GM19468 (cell line): Measurements from ENCODE around the gene CPT1A.
A peak's percentile ranks its signal among the peaks of the same experiment; 100 is the strongest.

Experiments
- ATAC-seq: cut with Tn5 transposase; IDR thresholded peaks from one replicate; pipeline ENCODE4 v1.9.1; 2021; ENCODE audit warnings: mild to moderate bottlenecking, moderate library complexity, moderate number of reproducible peaks; ENCODE audit not compliant: unreplicated experiment; ENCODE audit errors: extremely low read depth

Gene CPT1A

DNA sequence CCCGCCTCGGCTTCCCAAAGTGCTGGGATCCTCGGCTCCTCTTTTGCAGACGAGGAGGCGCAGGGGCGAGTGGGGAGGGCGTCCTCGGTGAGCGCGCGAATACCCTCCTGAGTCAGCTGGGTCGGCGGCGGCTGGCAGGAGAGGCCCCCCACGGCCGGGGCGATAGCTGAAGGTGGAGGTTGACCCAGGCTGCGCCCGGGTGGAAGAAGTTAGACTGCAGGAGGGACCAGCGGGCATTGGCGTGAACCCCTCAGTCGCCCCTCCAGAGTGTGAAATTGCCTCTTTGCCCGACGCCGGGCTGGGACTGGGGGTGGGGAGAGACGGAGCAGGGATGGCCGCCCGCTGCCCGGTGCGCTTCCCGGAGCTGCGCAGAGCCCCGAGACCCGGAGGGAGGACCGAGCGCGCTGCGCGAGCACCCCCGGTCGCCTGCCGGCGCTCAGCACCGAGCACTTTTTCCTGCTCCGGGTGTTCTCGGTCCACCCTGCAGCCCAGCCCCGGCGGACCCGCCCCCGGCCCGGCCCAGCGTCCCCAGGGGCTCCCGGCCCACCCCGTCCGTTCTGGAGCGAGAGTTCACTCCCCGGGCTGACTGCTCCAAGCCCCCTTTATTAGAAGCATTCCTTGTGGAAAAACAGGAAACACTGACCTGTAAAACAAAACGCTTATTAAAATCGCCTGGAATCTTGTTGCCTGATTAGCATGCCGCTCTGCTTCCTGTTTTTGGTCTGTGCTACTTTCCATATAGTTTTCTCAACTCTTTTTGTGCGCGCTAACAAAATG is 13.7 kb upstream of the CPT1A start:
- no peak for ATAC-seq

DNA sequence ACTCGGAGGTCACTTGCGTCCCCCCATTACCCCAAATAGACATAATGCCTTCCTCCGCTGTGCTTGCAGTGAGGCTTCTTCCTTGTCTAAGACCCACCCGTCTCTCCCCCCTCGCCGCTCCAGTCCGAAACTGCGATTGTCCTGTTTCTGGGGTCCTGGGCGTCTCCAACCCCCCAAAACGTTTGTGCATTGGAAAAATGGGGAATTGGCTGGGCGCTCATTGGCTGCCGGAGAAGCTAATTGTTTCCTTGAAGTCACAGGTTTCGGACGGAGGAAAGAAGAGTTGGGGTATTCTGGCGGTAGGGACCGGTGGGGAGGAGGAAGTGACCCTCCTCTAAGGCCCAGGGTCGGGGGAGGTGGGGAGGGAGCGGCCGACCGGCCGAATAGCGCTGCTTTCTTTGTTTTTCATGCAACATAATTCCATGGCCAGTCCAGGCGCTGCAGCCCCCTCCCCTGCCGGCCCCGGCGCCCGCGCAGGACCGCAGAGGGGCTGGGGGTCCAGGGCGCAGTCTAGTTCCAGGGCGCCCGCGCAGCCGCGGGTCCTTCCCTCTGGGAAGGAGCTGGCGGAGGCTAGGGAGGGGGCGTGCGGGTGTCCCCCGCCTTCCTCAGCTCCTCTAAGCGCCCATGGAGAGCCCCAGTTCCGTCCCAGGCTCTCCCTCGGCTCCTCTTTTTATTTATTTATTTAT is 12.7 kb upstream of the CPT1A start:
- ATAC-seq, result no peak

DNA sequence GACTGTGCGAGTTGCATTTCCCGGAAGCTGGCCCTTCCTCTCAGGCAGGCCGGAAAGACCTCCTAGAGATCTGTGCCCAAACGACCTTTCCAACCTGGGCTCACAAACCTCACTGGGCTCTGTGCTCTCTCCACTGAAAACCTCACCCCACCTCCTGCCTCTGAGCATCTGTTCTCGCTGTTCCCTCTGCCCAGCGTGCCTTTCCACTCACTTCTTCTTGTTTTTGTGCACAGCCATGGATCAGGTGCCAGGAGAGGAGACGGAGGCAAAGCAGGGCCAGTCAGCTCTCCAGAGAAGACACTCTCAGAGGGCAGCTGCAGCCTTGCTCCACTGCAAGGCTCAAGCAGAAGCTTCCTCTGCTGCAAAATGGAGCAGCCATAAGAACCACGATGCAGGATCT is 10.9 kb upstream of the CPT1A start:
- no peak for ATAC-seq

DNA sequence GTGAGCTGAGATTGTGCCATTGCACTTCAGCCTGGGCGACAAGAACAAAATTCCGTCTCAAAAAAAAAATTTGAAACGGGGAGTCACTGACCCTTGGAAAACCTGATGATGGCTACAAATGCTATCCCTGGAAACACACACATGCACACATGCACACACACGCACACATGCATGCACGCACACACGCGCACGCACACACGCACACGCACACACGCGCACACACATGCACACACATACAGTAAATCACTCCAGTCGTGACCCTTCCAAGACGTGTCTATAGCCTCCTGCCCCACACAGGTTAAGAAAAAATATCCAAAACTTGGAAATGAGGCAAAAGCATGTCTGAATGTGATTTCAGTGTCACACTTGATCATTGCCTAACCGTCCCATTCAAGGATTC is 6.7 kb upstream of the CPT1A start:
- no peak for ATAC-seq

DNA sequence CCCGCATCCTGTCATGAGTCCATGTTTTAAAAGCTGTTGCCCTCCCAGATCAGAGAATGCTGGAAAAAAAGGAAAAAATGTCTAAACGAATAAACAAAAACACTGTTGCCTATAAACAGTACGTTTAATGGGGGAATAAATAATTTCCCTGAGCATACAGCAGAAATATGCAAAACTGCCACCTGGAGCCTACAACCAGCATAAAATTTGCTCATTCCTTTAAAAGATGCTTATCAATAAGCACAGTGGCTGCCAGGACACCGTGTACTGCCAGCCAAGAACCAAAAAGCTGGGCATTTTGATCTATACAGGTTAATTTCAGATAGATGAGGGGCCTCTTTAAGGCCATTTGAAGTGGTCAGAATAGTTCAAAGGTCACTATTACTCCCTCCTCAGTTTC is 5.7 kb upstream of the CPT1A start:
- no peak for ATAC-seq

DNA sequence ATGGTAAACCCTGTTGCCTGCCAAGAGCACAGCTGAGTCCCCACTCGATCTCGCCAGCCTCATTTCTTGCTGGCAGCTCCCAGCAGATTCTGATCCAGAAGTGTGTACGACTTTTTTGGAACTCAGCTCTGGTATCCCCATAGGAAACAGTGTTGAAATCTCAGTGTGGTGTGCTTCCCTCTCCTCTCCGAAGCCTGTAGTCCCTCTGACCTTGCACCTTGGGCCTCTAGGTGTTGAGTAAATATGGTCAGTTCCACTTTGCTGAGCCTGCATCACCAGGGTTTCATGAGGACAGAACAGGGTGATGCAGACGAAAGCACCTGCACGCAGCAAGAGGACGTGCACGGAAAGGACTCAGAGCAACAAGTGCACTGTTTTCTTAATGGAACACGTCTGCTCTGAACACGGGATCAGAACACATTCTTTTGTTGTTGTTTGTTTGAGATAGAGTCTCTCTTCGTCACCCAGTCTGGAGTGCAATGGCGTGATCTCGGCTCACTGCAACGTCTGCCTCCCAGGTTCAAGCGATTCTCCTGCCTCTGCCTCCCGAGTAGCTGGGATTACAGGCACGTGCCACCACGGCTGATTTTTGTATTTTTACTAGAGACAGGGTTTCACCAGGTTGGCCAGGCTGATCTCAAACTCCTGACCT is 3.8 kb upstream of the CPT1A start:
- ATAC-seq, result no peak

DNA sequence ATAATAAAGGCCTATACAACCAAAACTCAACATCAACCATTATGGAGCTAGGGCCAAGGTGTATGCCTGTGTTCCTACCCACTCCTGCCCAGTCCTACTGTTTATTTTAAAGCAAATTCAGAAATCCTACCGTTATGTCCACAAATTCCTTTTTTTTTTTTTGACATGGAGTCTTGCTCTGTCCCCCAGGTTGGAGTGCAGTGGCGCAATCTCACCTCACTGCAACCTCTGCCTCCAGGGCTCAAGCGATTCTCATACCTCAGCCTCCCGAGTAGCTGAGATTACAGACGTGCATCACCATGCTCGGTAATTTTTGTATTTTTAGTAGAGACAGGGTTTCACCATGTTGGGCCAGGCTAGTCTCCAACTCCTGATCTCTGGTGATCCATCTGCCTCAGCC is 3.1 kb upstream of the CPT1A start:
- no peak for ATAC-seq

DNA sequence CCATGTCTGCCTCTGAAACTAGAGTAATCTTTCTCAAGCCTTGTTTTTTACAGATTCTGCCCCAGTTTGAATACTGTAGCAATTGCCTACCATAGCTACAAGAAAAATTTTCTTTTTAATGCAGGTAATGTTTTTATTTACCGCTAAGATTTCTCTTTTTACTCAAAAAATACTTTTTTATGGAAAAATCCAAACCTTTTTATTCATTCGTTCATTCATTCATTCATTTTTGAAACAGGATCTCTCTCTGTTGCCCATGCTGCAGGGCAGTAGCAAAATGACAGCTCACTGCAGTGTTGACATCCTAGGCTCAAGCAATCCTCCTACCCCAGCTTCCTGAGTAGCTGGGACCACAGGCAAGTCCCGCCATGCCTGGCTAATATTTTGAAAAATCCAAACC is 2.7 kb upstream of the CPT1A start:
- ATAC-seq, result no peak

DNA sequence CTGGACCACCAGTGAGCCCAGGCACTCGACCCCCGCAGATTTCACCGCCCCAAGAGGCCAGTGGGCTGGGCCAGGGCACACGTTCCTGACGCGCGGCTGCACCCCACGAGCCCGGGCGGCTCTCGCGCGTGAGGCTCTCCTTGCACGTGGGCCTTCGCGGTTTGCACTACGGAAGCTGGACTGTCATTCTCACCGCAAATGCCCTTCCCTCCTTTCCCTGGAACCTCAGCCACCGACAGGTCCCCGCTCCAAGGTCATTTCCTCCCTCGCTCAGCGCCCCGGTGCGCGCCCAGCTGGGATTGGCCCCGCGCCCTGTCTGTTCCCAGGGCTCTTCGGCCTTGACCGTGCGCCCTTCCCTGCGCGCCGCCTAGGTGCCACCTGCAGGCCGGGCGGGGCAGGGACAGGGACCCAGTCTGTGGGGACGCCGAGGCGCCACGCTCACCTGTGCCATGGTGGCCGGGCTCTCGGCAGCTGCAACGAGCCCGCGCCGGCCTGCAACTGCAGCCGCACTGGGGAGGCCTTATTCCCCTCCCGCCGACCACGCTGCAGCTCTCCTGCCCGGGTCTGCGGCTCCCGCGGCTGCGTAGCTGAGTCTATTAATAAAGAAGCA is 2.1 kb upstream of the CPT1A start:
- peak; percentile 29 for ATAC-seq

DNA sequence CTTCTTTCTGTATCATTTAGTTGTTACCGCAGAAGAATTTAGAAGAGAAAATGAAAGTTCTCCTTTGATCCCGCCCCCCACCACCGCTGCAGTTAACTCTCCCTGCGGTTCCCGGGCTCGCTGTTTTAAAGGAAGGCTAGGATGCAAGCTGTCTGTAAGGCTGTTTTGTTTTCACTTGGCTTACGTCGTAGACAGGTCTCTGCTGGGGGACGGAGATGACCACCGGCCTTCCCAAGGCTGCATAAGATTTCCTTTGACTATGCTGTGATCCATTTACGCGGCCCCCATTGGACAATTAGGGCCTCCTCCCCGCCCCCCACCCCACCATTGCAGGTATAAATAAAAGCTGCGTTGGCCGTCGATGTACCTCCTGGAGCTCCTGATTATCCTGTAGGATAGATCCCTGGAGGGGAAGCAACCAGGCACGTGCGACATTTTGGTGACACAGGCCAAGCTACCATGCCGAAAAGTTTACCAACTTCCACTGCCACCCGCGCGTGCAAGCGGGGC is 1.4 kb upstream of the CPT1A start:
- ATAC-seq, result no peak

DNA sequence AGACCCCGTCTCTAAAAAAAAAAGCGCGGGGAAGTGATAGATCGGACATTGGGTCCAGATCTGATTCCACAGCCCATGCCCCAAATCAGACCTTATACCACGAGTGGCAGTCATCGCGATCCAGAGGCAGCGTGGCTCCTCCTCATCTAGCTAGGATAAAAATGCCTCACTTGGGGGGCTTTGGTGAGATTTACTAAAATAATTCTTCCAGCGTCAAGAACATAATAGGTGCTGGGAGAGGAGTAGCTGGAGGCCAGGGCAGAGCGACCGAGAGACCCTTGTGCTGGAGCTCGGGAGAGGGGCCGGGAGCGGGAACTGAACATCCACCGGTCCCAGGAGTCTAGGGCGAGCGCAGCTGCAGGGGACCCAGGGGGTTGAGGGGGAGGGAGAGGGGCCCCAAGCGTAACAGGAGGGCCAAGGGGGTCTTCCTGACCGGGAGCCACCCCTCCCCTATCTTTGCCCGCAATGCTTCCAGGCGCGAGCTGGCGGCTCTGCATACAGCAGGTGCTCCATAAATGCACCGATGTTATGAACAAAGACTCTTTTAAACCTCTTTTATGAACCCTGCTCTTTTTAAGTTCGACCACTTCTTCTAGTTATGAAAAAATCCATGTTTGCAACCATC is 823 bp upstream of the CPT1A start:
- ATAC-seq, result no peak

DNA sequence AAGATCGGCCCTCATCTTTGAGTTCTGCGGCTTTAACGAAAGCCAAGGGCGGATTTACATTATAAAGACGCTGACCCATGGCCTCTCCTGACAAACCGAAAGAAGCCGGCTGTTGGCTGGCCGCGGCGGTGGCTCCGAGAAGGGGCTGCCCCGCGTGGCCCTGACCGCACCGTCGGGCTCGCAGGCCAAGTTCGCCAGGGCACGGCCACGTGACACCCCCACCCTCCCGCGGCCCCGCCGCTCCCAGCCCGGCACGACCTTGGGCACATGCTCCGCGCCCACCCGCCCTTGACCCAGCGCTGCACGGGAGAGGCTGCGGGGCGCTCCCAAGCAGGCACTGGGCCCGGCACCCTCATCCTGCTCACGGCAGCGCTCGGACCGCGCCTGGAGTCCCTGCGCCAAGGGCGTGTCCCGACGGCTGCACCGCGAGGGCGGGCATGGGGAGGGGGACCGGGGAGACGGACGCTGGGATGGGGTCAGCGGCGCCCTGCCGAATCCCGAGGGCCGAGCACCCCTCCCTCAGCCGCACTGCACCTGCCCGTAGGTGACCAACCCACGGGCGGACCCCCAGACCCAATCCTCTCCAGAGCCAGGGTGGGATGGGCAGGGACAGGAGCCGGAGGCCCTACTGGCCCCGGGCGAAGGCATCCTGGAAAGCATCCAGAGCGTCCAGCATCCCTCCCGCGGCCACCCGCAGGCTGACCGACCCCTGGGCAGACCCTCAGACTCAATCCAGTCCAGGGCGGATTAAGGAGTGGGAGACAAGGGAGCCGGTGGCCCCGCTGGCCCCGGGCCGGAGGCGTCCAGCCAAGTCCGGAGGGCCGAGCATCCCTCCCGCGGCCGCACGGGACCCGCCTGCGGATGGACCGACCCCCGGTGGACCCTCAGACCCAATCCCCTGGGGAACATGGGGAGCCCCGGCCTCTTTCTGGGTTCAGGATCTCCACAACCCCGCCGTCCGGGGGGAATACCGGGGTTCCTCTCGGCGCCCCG is 759 bp downstream of the CPT1A start:
- ATAC-seq, result no peak

DNA sequence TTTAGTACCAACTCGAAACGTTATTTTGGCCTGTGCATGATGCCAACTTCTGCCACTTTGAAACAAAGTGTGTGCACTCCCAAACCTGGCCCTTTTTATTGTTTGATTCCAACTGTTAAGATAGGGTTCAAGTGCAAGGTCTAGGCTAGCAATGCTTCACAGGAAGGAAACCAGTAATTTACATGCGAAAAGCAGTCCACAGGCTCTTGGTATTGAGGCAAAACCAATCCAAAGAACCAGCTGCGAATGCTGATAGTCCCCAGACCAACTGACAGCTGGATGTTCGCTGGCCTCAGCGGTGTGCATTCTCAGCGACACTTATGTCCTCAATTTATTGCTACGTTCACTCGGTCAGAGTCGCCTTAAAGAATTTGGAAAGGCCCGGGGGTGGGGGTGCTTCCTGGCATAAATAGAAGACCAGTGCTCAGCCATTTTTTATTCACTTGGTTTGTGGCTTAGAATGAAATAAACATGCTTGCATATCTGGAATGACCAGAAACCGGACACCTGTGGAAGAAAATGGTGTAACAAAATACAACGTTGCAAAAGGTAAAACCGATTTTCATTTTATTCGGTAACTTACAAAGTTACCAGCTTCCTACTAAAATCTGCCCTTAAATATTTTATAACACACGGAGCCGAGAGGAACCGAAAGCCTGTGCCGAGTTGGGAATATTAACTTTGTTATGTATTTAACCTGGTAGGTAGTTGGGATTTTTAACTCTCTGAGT is 1.6 kb downstream of the CPT1A start:
- no peak for ATAC-seq

DNA sequence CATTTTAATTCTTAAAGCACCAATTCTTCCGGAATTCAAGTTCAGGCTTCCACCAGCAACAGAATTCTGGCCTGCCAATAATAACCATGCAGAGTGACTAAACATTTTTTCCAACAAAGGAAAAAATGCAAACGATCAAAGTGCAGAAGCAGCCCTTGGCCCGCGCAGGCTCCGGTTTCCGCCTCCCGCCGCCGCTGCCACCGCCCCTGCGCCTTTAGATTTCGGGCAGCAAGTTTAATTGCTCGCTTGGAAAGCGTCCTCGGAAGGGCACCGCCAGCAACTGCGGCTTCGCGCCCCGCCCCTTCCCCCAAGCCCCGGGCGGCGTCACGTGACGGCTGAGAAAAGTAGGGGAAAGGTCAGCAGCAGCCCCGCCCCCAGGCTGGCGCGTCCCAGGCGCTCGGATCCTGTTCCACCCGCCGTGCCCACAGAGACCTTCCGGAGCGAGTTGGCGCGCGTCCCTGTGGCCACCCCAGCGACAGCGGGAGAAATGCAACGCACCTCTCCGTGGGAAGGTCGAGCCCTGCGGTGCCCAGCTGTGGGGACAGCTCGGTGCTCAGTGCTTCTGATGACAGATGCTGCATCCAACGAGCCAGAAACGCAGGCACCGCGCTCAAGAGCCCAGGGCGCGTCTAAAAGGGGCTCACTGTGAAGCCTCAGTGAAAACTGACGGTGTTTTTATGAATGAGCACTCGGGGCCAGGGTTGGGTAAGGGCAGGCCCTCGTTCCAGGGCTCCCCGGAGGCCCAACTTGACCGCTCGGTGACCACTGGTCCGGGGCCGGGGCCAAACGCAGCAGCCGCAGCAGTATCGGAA is 2.5 kb downstream of the CPT1A start:
- peak; percentile 23 for ATAC-seq

DNA sequence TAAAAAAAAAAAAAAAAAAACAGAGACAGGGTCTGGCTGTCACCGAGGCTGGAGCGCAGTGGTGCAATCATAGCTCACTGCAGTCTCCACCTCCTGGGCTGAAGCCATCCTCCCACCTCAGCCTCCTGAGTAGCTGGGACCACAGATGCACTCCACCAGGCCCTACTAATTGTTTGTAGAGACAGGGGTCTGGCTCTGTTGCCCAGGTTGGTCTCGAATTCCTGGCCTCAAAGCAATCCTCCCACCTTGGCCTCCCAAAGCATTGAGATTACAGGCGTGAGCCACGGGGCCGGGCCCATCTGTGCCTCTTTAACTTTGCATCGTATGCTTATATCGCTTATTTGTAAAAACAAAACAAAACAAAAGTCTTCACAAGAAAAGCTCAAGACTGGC is 3.1 kb downstream of the CPT1A start:
- ATAC-seq, result no peak

DNA sequence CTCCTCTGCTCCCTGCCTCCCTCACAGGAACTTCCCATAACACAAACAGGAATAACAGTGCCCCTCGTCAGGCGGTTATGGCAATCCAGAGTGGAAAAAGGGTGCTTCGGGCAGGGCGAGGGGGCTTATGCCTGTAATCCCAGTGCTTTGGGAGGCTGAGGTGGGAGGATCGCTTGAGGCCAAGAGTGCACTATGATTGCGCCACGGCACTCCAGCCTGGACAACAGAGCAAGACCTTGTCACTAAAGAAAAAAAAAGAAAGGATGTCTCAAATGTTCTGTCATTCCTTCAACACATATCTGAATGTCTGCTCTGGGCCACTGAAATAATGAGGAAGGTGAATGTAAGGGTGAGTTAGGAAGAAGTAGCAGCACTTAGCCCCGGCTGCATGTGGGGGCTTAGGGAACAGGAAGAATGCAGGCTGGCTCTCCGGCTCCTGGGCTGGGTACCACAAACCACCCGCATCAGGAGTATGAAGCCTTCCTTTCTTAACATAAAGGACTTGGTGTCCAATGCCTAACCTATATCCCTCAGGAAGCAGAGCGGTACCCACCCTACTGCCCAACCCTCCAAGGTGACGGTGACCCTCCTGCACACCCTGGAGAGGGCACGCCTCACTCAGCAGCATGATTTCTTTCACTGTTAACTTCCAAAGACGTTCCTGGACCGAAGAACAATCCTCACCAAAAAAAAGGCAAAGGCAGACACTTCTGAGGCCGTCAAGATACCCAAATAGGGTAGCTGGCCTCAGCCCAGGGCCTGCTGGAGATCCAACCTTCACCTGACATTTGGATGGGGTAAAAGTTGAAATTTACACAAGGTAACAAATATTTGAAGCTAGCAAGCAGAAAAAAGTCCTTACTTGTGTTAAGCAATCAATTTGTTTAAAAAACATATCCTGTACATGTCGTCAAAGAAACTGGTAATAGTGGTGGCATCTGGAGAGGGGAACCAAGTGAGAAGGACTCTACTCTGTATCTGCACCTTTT is 3.8 kb downstream of the CPT1A start:
- no peak for ATAC-seq

DNA sequence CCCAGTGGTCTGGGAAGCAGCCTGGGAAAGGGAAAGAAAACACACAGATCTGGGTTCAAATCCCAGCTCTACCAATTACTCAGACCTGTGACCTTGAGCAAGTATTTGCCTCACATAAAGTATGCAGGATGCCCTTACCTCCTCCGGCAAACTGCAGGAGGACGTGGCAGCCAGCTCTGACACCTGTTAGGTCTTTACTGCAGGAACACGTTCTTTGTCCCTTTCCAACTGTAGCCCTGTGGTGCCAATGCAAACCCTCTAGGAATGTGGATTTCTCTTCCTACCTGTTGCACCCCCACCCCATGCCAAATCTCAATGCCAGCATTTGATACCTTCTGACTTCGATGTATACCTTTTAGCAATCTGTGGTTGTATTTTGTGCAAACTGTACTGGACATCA is 6.0 kb downstream of the CPT1A start:
- ATAC-seq, result no peak
